Transverse colon (tissue), 4 donors: ENCODE measurements around the gene VSIG8. TPM values are rescaled to one million over a fixed set of nuclear protein-coding genes. Genes with fewer than 3 reads are reported as not detected.

Source experiments
- DNase-seq: peaks from one replicate; pipeline ENCODE4 v3.0.0-alpha.2; 2019
- H3K27ac ChIP-seq, 4 donors: fragments of 200-600 bp; sonication (generic); 2 replicates each; pipeline ENCODE4 v1.5.1; 2016 to 2018; ENCODE audit warnings: inconsistent platforms in 4 of 4
- H3K27me3 ChIP-seq: fragments of 200-600 bp; sonication (generic); 2 replicates; pipeline ENCODE4 v1.5.1; 2017; ENCODE audit warnings: inconsistent platforms
- H3K36me3 ChIP-seq, 4 donors: fragments of 200-600 bp; sonication (generic); 2 replicates each; pipeline ENCODE4 v1.5.1; 2017 to 2019; ENCODE audit warnings: inconsistent platforms in 4 of 4
- H3K4me1 ChIP-seq, 4 donors: fragments of 200-600 bp; sonication (generic); 2 replicates each; pipeline ENCODE4 v1.5.1; 2017 to 2020; ENCODE audit warnings: inconsistent platforms in 4 of 4
- H3K4me3 ChIP-seq, 4 donors: fragments of 200-600 bp; sonication (generic); 1 replicate in 1 of 4; 2 replicates in 3 of 4; pipeline versions ENCODE4 v1.5.1 to v1.6.1; 2017 to 2019; ENCODE audit warnings: inconsistent platforms in 4 of 4
- H3K9me3 ChIP-seq, 2 donors: fragments of 200-600 bp; sonication (generic); 2 replicates each; pipeline ENCODE4 v1.5.1; 2017 to 2019; ENCODE audit warnings: inconsistent platforms in 2 of 2
- EP300 ChIP-seq: sonication (generic); formaldehyde crosslinking; IDR thresholded peaks from one replicate; pipeline ENCODE4 v1.6.1; 2017; ENCODE audit warnings: antibody characterized with exemption, low read depth
- POLR2A ChIP-seq: fragments of 450-650 bp; IDR thresholded peaks from one replicate; pipeline ENCODE4 v1.6.1; 2016; ENCODE audit warnings: antibody characterized with exemption, mild to moderate bottlenecking, moderate library complexity
- POLR2AphosphoS5 ChIP-seq, 3 donors: sonication (generic); formaldehyde crosslinking; IDR thresholded peaks; one replicate each; pipeline ENCODE4 v1.6.1; 2016; ENCODE audit warnings: antibody characterized with exemption in 3 of 3
- WGBS, 2 donors: methylation state at CpG; one replicate each; pipeline ENCODE4 v1.1.5; 2018; ENCODE audit warnings: low coverage in 1 of 2; 5-methylcytosine and 5-hydroxymethylcytosine counted together
- in situ Hi-C, 4 donors: fragments of 200-750 bp; cut with MboI; loops; one replicate each; pipeline versions ENCODE4 v1.15.0 to v1.15.1; 2017; ENCODE audit warnings: low sequenced_read_pairs in 3 of 4, low pct_ligation_motif_present in 1 of 4, low pct_unique_long_range_greater_than_20kb in 1 of 4
- intact Hi-C: fragments of 100-400 bp; cut with DNase I; formaldehyde crosslinking; loops from one replicate; pipeline ENCODE4 v1.15.1; 2023; ENCODE audit warnings: low total_unique reads
- total RNA-seq, 4 donors: library from RNA; depleted of rRNA; stranded (reverse); fragments of >200 nt; gene quantifications; one replicate each; pipeline ENCODE4 v1.1.0, GENCODE V29; 2016
- TF ChIP-seq, protein P1 (sequence below), 5 experiments: fragments of 200-600 bp in 3 of 5; fragments of 450-650 bp in 2 of 5; sonication (generic) in 3 of 5; IDR thresholded peaks; 1 replicate in 2 of 5; 2 replicates in 3 of 5; pipeline ENCODE4 v1.5.1; 2016 to 2017; ENCODE audit warnings: antibody characterized with exemption in 5 of 5, inconsistent platforms in 3 of 5, mild to moderate bottlenecking in 2 of 5, moderate library complexity in 1 of 5

The VSIG8 gene
- total RNA-seq, 4 donors from 2014 or later, result not detected

DNA sequence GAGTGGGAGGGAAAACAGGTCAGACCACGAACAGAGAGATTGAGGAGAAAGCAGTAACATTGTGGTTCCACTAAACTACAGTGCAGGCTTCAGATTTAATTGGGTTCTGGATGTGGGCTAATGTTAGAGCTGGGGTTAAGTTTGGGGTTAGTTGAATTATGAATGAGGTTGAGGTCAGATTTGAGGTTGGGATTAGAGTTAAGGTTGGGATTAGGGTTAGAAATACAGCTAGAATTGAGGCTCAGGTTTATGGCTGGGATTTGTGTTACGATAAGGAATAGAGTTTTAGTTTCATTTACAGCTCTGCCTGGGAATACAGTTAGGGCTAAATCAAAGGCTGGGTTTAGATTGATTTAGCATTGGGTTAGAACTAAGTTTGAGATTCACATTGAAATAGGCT lies 1.8 kb upstream of the VSIG8 start:
- Histone ChIP-seq H3K36me3 (no peaks in the 10 kb centered on the region), H3K4me3 (no peak overlapping the region), H3K27ac (no peak overlapping the region), H3K27me3 (no peaks in the 10 kb centered on the region), H3K9me3 (no peaks in the 10 kb centered on the region), H3K4me1 (peaks cover 9 to 25% (median 17%) of the 10 kb centered on the region in 4 donors)
- in situ Hi-C loops (no loop called here), intact Hi-C loops (no loop called here)
- 59 to 76% methylated on average over 2 of the region's 2 CpGs for WGBS, 2 donors
- TF ChIP-seq POLR2AphosphoS5 (IDR thresholded peaks at IDR 0.05), result no peak
- no peak for TF ChIP-seq POLR2A
- no peak for TF ChIP-seq EP300
- DNase-seq, result no peak

DNA sequence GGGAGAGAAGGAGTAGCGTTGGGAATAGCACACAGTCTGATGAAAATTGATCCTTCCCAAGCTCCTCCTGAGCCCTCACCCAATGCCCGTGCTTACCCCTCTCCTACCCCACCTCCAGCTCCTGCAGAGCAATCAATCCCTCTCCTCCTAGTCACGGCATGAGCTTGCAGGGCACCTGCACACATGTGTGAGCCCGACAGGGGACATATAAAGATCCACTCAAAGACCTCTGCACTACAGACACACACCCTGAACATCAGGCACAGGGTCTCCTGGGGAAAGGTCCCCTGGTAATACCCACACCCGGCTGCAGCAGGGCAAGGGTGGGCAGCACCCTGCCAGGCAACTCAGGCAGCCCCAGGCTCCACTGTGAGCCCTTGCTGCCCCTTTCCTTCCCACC lies 426 bp downstream of the VSIG8 start:
- no peaks in the 10 kb centered on the region for H3K27me3 ChIP-seq
- 89% methylated on average over 5 of the region's 5 CpGs; no CpG with 5 or more reads in 1 of the 2 donors for WGBS, 2 donors
- H3K27ac ChIP-seq, result no peak overlapping the region
- no peaks in the 10 kb centered on the region for H3K36me3 ChIP-seq
- no peaks in the 10 kb centered on the region for H3K9me3 ChIP-seq
- DNase-seq, result no peak
- in situ Hi-C loops, result no loop called here
- TF ChIP-seq POLR2A (no peak), EP300 (no peak), POLR2AphosphoS5 (IDR thresholded peaks at IDR 0.05) (no peak)
- TF ChIP-seq, protein P1, sequence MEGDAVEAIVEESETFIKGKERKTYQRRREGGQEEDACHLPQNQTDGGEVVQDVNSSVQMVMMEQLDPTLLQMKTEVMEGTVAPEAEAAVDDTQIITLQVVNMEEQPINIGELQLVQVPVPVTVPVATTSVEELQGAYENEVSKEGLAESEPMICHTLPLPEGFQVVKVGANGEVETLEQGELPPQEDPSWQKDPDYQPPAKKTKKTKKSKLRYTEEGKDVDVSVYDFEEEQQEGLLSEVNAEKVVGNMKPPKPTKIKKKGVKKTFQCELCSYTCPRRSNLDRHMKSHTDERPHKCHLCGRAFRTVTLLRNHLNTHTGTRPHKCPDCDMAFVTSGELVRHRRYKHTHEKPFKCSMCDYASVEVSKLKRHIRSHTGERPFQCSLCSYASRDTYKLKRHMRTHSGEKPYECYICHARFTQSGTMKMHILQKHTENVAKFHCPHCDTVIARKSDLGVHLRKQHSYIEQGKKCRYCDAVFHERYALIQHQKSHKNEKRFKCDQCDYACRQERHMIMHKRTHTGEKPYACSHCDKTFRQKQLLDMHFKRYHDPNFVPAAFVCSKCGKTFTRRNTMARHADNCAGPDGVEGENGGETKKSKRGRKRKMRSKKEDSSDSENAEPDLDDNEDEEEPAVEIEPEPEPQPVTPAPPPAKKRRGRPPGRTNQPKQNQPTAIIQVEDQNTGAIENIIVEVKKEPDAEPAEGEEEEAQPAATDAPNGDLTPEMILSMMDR (IDR thresholded peaks at IDR 0.05), result no peak
- intact Hi-C loops, result no loop called here
- no peak overlapping the region for H3K4me3 ChIP-seq
- H3K4me1 ChIP-seq, result peaks cover 0 to 7% (median 3%) of the 10 kb centered on the region in 4 donors

DNA sequence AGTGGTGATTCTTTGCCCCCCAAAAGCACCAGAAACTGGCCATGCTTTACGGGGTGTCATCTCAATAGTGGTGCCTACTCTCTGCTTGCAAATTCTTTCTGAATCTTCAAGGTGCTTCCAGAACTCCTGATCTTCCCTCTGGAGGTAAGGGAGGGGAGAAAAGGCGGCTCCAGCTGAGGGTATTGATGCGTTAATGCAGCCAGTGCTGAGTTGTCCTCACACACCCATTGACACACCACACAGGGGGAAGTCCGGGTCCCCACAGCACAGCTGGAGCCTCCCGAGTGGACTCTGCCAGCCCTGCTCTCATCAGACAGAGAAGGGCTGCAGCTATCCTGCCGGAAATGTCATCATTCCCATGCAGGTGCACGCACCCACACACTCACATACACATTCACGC lies 1.2 kb downstream of the VSIG8 start:
- no peak overlapping the region for H3K4me3 ChIP-seq
- in situ Hi-C loops (no loop called here), intact Hi-C loops (no loop called here)
- no peaks in the 10 kb centered on the region for H3K27me3 ChIP-seq
- no peaks in the 10 kb centered on the region for H3K4me1 ChIP-seq
- no peak overlapping the region for H3K27ac ChIP-seq
- 40 to 79% methylated on average over 1 to 8 of the region's 8 CpGs for WGBS, 2 donors
- TF ChIP-seq, protein P1 (IDR thresholded peaks at IDR 0.05), result no peak
- TF ChIP-seq POLR2A (no peak), EP300 (no peak), POLR2AphosphoS5 (IDR thresholded peaks at IDR 0.05) (no peak)
- H3K9me3 ChIP-seq, result no peaks in the 10 kb centered on the region
- H3K36me3 ChIP-seq, result no peaks in the 10 kb centered on the region
- no peak for DNase-seq

DNA sequence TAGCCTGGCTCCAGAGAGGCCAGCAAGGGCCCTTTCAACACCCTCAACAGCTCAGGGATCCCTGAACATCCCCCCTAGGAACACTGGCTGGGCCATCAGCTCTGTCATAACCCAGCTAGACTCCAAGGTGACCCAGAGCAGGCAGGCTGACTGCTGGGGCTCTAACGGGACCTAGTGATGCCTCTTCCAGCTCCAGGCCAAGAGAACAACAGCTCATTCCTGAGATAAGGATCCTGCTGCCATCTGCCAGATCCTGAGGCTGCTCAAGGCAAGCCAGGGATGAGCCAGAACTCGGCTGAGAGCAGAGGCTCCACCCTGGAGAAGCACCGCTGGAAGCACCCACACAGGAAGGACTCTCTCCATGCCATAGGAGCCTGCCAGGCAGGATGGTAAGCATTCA lies 2.0 kb downstream of the VSIG8 start:
- Histone ChIP-seq H3K27me3 (no peaks in the 10 kb centered on the region), H3K9me3 (no peaks in the 10 kb centered on the region), H3K27ac (no peak overlapping the region), H3K36me3 (no peaks in the 10 kb centered on the region), H3K4me1 (peaks cover 0 to under 1% (median under 1%) of the 10 kb centered on the region in 4 donors), H3K4me3 (no peak overlapping the region)
- TF ChIP-seq, protein P1 (IDR thresholded peaks at IDR 0.05), result no peak
- TF ChIP-seq POLR2AphosphoS5 (IDR thresholded peaks at IDR 0.05), result no peak
- TF ChIP-seq EP300, result no peak
- TF ChIP-seq POLR2A, result no peak
- WGBS, 2 donors, result 77% methylated on average over 3 of the region's 3 CpGs; no CpG with 5 or more reads in 1 of the 2 donors
- intact Hi-C loops, result no loop called here
- in situ Hi-C loops, result no loop called here
- DNase-seq, result no peak

DNA sequence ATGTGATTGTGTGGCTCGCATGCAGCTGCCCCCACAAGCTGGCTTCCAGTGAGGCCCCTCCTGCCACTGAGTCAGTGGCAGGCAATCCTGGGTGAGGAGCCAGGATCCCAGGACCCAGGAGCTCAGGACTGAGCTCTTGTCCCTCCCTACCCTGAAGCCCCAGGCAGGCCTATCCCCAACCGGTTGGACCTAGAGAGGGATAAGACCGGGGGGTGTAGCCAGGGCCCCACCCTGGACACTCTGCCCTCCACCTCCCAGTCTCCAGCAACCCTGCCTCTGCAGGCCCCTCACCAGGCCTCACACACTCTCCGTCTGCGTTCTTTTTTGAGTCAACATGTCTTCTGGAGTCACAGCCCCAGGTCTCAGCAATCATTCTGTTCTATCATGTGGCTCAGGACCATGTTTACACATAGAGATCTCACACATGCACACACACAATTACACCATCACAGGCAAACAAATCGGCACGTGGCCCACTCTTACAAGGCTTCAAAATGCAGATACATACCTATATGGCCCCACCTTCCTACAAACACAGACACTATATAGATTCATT lies 2.6 kb downstream of the VSIG8 start:
- H3K36me3 ChIP-seq, result no peaks in the 10 kb centered on the region
- intact Hi-C loops (no loop called here), in situ Hi-C loops (no loop called here)
- no peak for DNase-seq
- TF ChIP-seq POLR2AphosphoS5 (IDR thresholded peaks at IDR 0.05) (no peak), EP300 (no peak)
- TF ChIP-seq, protein P1 (IDR thresholded peaks at IDR 0.05), result no peak
- no peaks in the 10 kb centered on the region for H3K9me3 ChIP-seq
- H3K4me1 ChIP-seq, result peaks cover 0 to 7% (median 6%) of the 10 kb centered on the region in 4 donors
- H3K27ac ChIP-seq, result no peak overlapping the region
- H3K27me3 ChIP-seq, result no peaks in the 10 kb centered on the region
- H3K4me3 ChIP-seq, result no peak overlapping the region
- WGBS, 2 donors, result 78% methylated on average over 7 of the region's 7 CpGs; no CpG with 5 or more reads in 1 of the 2 donors
